Type B pancreatic cell (in vitro differentiated cells): ENCODE measurements around the gene CACNA1S. TPM values are rescaled to one million over a fixed set of nuclear protein-coding genes. Genes with fewer than 3 reads are reported as not detected.

Experiments
- DNase-seq: peaks from one replicate; pipeline ENCODE4 v3.0.0; 2021; ENCODE audit warnings: mixed read lengths; ENCODE audit not compliant: unreplicated experiment; ENCODE audit errors: extremely low spot score
- H3K27ac Mint-ChIP-seq: 2 replicates; pipeline ENCODE4 v1.8.0; 2021; ENCODE audit warnings: mild to moderate bottlenecking, mixed read lengths
- H3K27me3 Mint-ChIP-seq: 2 replicates; pipeline ENCODE4 v1.8.0; 2021; ENCODE audit warnings: mixed read lengths
- H3K36me3 Mint-ChIP-seq: 2 replicates; pipeline ENCODE4 v1.8.0; 2021; ENCODE audit warnings: mixed read lengths
- H3K4me1 Mint-ChIP-seq: one replicate; pipeline ENCODE4 v1.8.0; 2021; ENCODE audit warnings: mixed read lengths; ENCODE audit not compliant: unreplicated experiment
- H3K4me3 Mint-ChIP-seq: 2 replicates; pipeline ENCODE4 v1.8.0; 2021; ENCODE audit warnings: mild to moderate bottlenecking, mixed read lengths
- H3K9me3 Mint-ChIP-seq: 2 replicates; pipeline ENCODE4 v1.8.0; 2021; ENCODE audit warnings: mixed read lengths
- total RNA-seq: library from RNA; stranded (reverse); gene quantifications from 2 replicates; pipeline ENCODE4 v1.2.1, GENCODE V29; 2021; ENCODE audit warnings: low replicate concordance
- TF ChIP-seq, protein P1 (sequence below): fragments of 200-600 bp; sonication (generic); conservative IDR thresholded peaks from 2 replicates; pipeline ENCODE4 v1.5.0; 2021; ENCODE audit warnings: antibody characterized with exemption, mild to moderate bottlenecking

CACNA1S gene
- total RNA-seq, 1 donor from 2014 or later, result 0.12 TPM

DNA sequence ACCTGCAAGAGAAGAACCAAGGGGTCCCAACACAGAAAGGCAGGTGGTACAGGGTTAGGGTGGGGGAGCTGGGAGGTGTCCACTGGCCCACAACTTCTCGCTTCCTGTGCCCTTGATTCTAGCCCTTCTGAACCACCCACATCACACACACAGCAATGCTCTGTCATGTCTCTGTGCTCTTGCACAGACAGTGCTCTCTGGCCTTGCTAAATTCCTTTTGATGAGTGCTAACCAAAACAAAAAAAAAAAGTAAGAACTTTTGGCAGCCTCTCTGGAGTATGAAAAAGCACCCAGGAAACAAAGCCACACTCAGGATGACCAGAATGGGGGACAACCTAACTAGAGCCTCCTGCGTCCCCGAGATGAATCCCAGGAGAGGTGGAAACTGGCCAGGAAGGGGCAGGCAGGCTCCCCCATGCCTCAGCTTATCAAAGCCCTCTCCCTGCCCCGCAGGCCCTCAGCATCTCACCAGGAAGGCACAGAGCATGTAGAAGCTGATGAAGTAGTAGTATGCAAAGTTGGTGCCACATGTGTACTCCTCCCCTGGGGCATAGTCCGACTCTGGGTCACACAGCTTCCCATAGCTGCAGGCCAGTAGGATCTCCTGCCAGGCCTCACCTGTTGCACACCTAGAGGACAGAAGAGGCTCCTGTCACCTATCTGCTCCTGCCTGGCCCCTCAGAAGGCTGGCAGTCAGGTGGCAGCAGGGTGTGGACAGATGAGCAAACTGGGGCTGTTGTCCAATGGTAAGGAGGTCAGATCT lies 61.5 kb downstream of the CACNA1S start:
- Mint-ChIP-seq H3K27me3 (no peaks in the 10 kb centered on the region), H3K4me3 (no peak overlapping the region), H3K4me1 (peaks cover 8% of the 10 kb centered on the region), H3K27ac (no peak overlapping the region), H3K36me3 (no peaks in the 10 kb centered on the region), H3K9me3 (no peaks in the 10 kb centered on the region)
- TF ChIP-seq, protein P1, sequence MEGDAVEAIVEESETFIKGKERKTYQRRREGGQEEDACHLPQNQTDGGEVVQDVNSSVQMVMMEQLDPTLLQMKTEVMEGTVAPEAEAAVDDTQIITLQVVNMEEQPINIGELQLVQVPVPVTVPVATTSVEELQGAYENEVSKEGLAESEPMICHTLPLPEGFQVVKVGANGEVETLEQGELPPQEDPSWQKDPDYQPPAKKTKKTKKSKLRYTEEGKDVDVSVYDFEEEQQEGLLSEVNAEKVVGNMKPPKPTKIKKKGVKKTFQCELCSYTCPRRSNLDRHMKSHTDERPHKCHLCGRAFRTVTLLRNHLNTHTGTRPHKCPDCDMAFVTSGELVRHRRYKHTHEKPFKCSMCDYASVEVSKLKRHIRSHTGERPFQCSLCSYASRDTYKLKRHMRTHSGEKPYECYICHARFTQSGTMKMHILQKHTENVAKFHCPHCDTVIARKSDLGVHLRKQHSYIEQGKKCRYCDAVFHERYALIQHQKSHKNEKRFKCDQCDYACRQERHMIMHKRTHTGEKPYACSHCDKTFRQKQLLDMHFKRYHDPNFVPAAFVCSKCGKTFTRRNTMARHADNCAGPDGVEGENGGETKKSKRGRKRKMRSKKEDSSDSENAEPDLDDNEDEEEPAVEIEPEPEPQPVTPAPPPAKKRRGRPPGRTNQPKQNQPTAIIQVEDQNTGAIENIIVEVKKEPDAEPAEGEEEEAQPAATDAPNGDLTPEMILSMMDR, result no peak
- DNase-seq, result no peak

DNA sequence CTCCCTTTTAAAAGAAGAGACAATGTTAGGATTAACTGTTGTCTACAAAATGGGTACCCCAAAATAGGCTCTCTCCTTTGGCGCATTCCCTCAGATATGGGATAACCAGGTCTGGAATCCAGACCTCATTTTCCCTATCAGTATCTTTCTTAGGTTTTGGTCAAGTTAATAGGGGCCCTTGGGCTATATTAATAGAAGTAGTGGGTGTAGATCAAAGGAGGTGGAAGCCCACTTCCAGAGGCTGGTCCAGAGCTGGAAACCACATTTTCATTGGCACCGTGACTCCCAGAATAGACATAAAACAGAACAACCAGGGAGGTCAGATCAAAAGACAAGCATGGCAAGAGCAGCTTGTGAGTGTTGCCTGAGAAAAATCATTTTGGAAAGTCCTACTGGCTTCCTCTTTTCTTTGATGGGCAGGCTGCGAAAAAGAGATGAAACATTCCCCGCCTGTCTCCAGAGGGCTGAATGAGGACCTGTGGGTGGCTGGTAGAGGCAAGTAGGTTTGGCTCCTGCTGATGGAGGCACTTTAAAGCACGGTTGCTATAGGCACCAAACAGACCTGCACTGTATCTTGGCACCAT lies 62.9 kb downstream of the CACNA1S start:
- peaks cover 6% of the 10 kb centered on the region for H3K4me1 Mint-ChIP-seq
- H3K9me3 Mint-ChIP-seq, result no peaks in the 10 kb centered on the region
- TF ChIP-seq, protein P1, result no peak
- H3K36me3 Mint-ChIP-seq, result no peaks in the 10 kb centered on the region
- no peak overlapping the region for H3K27ac Mint-ChIP-seq
- peaks cover 3% of the 10 kb centered on the region for H3K27me3 Mint-ChIP-seq
- no peak overlapping the region for H3K4me3 Mint-ChIP-seq
- DNase-seq, result no peak

DNA sequence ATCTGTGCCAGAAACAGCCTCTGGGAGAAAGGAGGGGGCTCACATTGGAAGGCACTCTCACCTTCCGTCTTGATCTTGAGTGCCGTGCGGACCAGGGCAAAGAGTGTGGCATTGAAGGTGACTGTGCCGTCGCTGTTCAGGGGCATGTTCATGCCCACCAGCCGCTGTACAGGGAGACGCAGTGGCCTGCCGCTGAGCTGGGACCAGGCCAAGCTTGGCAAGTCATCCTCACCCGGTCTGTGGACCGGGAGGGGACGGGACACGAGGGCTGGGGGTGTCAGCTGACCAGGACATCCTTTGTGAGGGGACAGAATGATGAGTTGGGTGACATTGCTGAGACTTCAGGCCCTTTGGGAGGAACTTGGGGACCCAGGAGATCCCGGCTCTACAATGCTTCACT lies 63.7 kb downstream of the CACNA1S start:
- H3K36me3 Mint-ChIP-seq, result no peaks in the 10 kb centered on the region
- TF ChIP-seq, protein P1, result no peak
- H3K27ac Mint-ChIP-seq, result no peak overlapping the region
- DNase-seq, result no peak
- no peak overlapping the region for H3K4me3 Mint-ChIP-seq
- no peaks in the 10 kb centered on the region for H3K4me1 Mint-ChIP-seq
- H3K9me3 Mint-ChIP-seq, result no peaks in the 10 kb centered on the region
- H3K27me3 Mint-ChIP-seq, result peaks cover 3% of the 10 kb centered on the region

DNA sequence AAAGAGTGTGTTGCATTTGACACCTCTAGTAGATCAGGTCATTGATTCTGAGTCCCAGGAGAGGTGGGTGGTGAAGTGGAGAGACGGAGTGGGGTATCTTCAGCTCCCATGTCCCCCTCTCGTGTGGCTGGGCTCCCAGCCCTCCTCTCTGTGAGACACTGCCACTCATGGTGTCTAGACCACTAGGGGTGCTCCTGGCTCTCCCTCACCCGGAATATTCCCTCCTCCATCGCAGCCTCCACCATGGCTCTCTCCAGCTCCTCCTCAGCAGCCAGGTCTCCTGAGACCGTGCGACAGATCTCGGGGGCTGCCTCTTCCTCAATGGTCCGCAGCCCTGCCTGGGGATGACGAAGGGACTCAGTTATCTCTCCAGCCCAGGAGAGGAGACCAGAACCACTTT lies 68.1 kb downstream of the CACNA1S start:
- peaks cover 5% of the 10 kb centered on the region for H3K4me1 Mint-ChIP-seq
- H3K36me3 Mint-ChIP-seq, result no peaks in the 10 kb centered on the region
- H3K27me3 Mint-ChIP-seq, result peaks cover 3% of the 10 kb centered on the region
- DNase-seq, result no peak
- no peak overlapping the region for H3K4me3 Mint-ChIP-seq
- no peaks in the 10 kb centered on the region for H3K9me3 Mint-ChIP-seq
- TF ChIP-seq, protein P1, result no peak
- no peak overlapping the region for H3K27ac Mint-ChIP-seq

DNA sequence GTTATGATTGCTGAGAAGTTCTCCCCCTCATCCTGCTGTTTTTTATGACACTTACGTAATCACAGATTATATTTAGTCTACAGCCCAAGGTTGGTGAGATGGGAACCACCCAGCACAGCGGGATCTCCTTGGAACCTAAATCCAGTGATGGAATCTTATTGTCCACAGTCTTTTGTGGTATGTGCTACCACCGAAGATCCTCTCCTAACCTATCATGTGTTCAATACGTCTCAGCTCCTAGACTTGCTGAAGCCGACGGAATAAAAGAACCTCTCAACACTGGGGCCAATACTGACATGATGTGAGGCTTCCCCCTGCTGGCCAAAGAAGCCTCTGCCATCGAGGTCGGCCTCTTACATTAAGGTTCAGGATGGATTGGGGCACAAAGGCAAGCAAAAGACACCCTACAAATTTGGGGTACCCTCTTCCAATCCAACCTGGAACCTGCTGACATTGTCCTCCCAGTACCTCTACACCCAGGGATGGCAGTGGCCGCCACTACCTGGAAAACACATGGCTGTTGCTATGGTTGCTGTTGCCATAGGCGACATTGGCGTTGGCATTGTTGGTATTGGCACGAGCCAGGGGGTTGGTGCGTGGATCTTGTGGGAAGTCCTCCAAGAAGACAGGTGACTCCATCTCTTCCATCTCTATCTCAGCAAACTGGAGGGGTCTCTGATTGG lies 69.3 kb downstream of the CACNA1S start:
- H3K27ac Mint-ChIP-seq, result no peak overlapping the region
- H3K9me3 Mint-ChIP-seq, result no peaks in the 10 kb centered on the region
- no peak for DNase-seq
- H3K4me3 Mint-ChIP-seq, result no peak overlapping the region
- TF ChIP-seq, protein P1, result peak; percentile 90
- H3K4me1 Mint-ChIP-seq, result peaks cover 5% of the 10 kb centered on the region
- H3K27me3 Mint-ChIP-seq, result peaks cover 3% of the 10 kb centered on the region
- no peaks in the 10 kb centered on the region for H3K36me3 Mint-ChIP-seq
